OCI-LY7 (cell line): ENCODE data around the gene LCN2. TPM values are rescaled to one million over a fixed set of nuclear protein-coding genes. Genes with fewer than 3 reads are reported as not detected.

ENCODE experiments used
- BruUV-seq: library from RNA; stranded (reverse); fragments of 400-500 nt; replicated peaks from 2 replicates; lab custom pipeline; 2021; lab: Mats Ljungman, UMichigan
- CTCF ChIA-PET: fragments of 300-600 bp; sonication (Branson Sonifier 250); formaldehyde crosslinking; loops from one replicate; lab custom pipeline; 2022; ENCODE audit warnings: antibody characterized with exemption; ENCODE audit not compliant: unreplicated experiment; lab: Charles Lee
- POLR2A ChIA-PET: fragments of 300-600 bp; sonication (Branson Sonifier 250); formaldehyde crosslinking; loops from one replicate; lab custom pipeline; 2022; ENCODE audit warnings: antibody characterized with exemption; lab: Charles Lee
- DNase-seq: peaks from one replicate; pipeline ENCODE4 v3.0.0-alpha.2; 2015; ENCODE audit warnings: low spot score
- H2AFZ ChIP-seq: fragments of 200-600 bp; sonication (generic), shearing (Covaris generic); 2 replicates; pipeline ENCODE4 v1.6.1; 2014; ENCODE audit warnings: mild to moderate bottlenecking, antibody characterized with exemption, low read length, moderate library complexity
- H3K27ac ChIP-seq: fragments of 200-600 bp; sonication (generic); 2 replicates; pipeline ENCODE4 v1.5.1; 2014; ENCODE audit warnings: mixed run types, low read depth, mild to moderate bottlenecking, moderate library complexity, low read length, inconsistent platforms; ENCODE audit not compliant: poor library complexity, severe bottlenecking
- H3K36me3 ChIP-seq: fragments of 200-600 bp; sonication (generic); 2 replicates; pipeline ENCODE4 v1.6.1; 2014; ENCODE audit warnings: mild to moderate bottlenecking, antibody characterized with exemption, low read length, moderate library complexity, mixed read lengths; ENCODE audit not compliant: insufficient read depth
- H3K4me1 ChIP-seq: fragments of 200-600 bp; sonication (generic); 2 replicates; pipeline ENCODE4 v1.5.1; 2014; ENCODE audit warnings: mild to moderate bottlenecking, low read length; ENCODE audit not compliant: insufficient read depth, poor library complexity, severe bottlenecking
- H3K4me2 ChIP-seq: fragments of 200-600 bp; sonication (generic); 2 replicates; pipeline ENCODE4 v1.6.1; 2014; ENCODE audit warnings: mild to moderate bottlenecking, low read length
- H3K4me3 ChIP-seq: fragments of 200-600 bp; sonication (generic); 2 replicates; pipeline ENCODE4 v1.5.1; 2014; ENCODE audit warnings: mild to moderate bottlenecking, low read depth, low read length; ENCODE audit not compliant: poor library complexity, severe bottlenecking
- H3K79me2 ChIP-seq: fragments of 200-600 bp; sonication (generic); 2 replicates; pipeline ENCODE4 v1.6.1; 2016; ENCODE audit warnings: low read depth, mild to moderate bottlenecking, low read length, moderate library complexity, mixed read lengths; ENCODE audit not compliant: insufficient read depth
- H3K9me2 ChIP-seq: fragments of 200-600 bp; sonication (generic); 2 replicates; pipeline ENCODE4 v1.6.1; 2016; ENCODE audit warnings: mild to moderate bottlenecking, low read length, mixed read lengths; ENCODE audit not compliant: insufficient read depth
- H3K9me3 ChIP-seq: fragments of 200-600 bp; sonication (generic); 2 replicates; pipeline ENCODE4 v1.6.1; 2014; ENCODE audit warnings: mild to moderate bottlenecking, mixed run types, low read length, mixed read lengths
- H4K20me1 ChIP-seq: fragments of 200-600 bp; sonication (generic); 2 replicates; pipeline ENCODE4 v1.6.1; 2014; ENCODE audit warnings: mild to moderate bottlenecking, antibody characterized with exemption, low read length, moderate library complexity, mixed read lengths; ENCODE audit not compliant: insufficient read depth
- EZH2phosphoT487 ChIP-seq: fragments of 200-600 bp; sonication (generic); IDR thresholded peaks from 2 replicates; pipeline ENCODE4 v1.6.1; 2018; ENCODE audit warnings: low read depth, borderline replicate concordance, mild to moderate bottlenecking, mixed run types, antibody characterized with exemption, low read length, moderate library complexity, mixed read lengths
- intact Hi-C: fragments of 100-400 bp; cut with micrococcal nuclease; formaldehyde crosslinking; loops from one replicate; pipeline ENCODE4 v1.10.0; 2022; ENCODE audit not compliant: unreplicated experiment
- total RNA-seq, 2 experiments: library from RNA; depleted of rRNA in 1 of 2; stranded (reverse); fragments of >200 nt in 1 of 2; shearing (Covaris generic) in 1 of 2; gene quantifications; 2 replicates each; pipeline ENCODE4 v1.2.3, GENCODE V29; 2014 to 2022
- TF ChIP-seq, protein P1 (sequence below): fragments of 200-600 bp; sonication (generic); conservative IDR thresholded peaks from 2 replicates; pipeline ENCODE4 v1.5.1; 2014; ENCODE audit warnings: mild to moderate bottlenecking, antibody characterized with exemption, low read length, moderate library complexity, mixed read lengths

The LCN2 gene
- total RNA-seq, 2 experiments from 2014 or later: not detected

GRCh38 chr9:128115187-128116103 is 33.8 kb upstream of the LCN2 start:
- Histone ChIP-seq H3K79me2 (no peaks in the 10 kb centered on the region), H3K36me3 (peaks cover 70% of the 10 kb centered on the region), H4K20me1 (no peaks in the 10 kb centered on the region), H3K27ac (no peak overlapping the region), H3K4me1 (no peaks in the 10 kb centered on the region), H3K9me3 (no peaks in the 10 kb centered on the region), H2AFZ (no peak overlapping the region), H3K4me3 (no peak overlapping the region), H3K4me2 (no peak overlapping the region), H3K9me2 (no peaks in the 10 kb centered on the region)
- POLR2A ChIA-PET: interaction anchor here (0.5 kb wide), 1 partner anchor 1923 kb away, joined by 3 read pairs; no protein-coding TSS in a partner anchor
- DNase-seq: no peak
- CTCF ChIA-PET: no interaction called here
- intact Hi-C loops: loop anchor here (2.0 kb wide), 2 partner anchors 81 to 173 kb away; no protein-coding TSS in a partner anchor
- no peak for TF ChIP-seq EZH2phosphoT487
- TF ChIP-seq, protein P1, sequence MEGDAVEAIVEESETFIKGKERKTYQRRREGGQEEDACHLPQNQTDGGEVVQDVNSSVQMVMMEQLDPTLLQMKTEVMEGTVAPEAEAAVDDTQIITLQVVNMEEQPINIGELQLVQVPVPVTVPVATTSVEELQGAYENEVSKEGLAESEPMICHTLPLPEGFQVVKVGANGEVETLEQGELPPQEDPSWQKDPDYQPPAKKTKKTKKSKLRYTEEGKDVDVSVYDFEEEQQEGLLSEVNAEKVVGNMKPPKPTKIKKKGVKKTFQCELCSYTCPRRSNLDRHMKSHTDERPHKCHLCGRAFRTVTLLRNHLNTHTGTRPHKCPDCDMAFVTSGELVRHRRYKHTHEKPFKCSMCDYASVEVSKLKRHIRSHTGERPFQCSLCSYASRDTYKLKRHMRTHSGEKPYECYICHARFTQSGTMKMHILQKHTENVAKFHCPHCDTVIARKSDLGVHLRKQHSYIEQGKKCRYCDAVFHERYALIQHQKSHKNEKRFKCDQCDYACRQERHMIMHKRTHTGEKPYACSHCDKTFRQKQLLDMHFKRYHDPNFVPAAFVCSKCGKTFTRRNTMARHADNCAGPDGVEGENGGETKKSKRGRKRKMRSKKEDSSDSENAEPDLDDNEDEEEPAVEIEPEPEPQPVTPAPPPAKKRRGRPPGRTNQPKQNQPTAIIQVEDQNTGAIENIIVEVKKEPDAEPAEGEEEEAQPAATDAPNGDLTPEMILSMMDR: no peak
- BruUV-seq: no TSS peak

DNA sequence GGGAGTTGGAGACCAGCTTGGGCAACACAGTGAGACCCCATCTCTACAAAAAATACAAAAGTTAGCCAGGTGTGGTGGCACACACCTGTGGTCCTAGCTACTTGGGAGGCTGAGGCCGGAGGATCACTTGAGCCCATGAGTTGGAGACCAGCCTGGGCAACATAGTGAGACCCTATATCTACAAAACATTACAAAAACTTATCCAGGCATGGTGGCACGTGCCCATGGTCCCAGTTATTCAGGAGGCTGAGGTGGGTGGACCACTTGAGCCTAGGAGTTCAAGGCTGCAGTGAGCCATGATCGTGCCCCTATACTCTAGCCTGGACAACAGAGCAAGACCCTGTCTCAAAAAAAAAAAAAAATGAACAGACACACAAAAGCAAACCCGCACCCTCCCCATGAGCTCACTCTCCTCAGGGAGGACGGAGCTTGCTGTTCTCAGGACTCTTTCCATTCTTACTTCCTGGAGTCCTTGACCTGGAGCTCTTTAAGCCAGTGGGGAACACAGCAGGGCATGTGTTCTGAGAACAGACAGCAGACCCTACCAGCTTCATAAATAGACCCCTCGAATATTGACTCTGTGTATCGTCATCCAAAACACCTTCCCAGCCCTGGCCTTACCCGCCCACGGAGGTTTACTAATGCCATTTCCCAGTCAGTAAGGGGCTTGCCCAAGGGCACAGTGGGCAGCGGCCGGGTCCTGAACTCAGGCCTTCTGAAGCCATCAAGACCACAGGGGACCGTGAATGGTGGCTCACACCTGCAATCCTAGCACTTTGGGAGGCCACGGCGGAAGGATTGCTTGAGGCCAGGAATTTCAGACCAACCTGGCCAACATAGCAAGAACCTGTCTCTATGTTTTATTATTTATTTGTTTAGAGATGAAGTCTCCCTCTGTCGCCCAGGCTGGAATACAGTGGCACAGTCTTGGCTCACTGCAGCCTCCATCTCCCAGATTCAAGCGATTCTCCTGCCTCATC is 32.9 kb upstream of the LCN2 start:
- Histone ChIP-seq H3K4me3 (no peak overlapping the region), H3K79me2 (no peaks in the 10 kb centered on the region), H3K27ac (no peak overlapping the region), H3K4me1 (no peaks in the 10 kb centered on the region), H3K36me3 (peaks cover 71% of the 10 kb centered on the region), H3K9me3 (no peaks in the 10 kb centered on the region), H3K9me2 (no peaks in the 10 kb centered on the region), H2AFZ (no peak overlapping the region), H4K20me1 (no peaks in the 10 kb centered on the region), H3K4me2 (no peak overlapping the region)
- intact Hi-C loops: loop anchor here (2.0 kb wide), 2 partner anchors 82 to 174 kb away; no protein-coding TSS in a partner anchor
- BruUV-seq: no TSS peak
- CTCF ChIA-PET: no interaction called here
- POLR2A ChIA-PET: interaction anchor here (0.5 kb wide), 1 partner anchor 1922 kb away, joined by 3 read pairs; no protein-coding TSS in a partner anchor
- TF ChIP-seq, protein P1: no peak
- TF ChIP-seq EZH2phosphoT487: no peak
- DNase-seq: no peak
